Bronchial epithelial cell (primary cell): ENCODE results near the gene TAC3. TPM values are rescaled to one million over a fixed set of nuclear protein-coding genes. Genes with fewer than 3 reads are reported as not detected.

ENCODE experiments used
- DNase-seq: peaks from one replicate; pipeline ENCODE4 v3.0.0-alpha.2; 2010; ENCODE audit warnings: low read depth
- FAIRE-seq: peaks from 2 replicates; lab custom pipeline; 2011; peaks lifted over from hg19 to GRCh38; lab: Jason Lieb, UNC
- H3K27me3 ChIP-seq: 2 replicates; pipeline ENCODE4 v1.5.1; 2011; ENCODE audit warnings: low read length; ENCODE audit not compliant: control insufficient read depth, insufficient read depth
- H3K36me3 ChIP-seq: 2 replicates; pipeline ENCODE4 v1.5.1; 2011; ENCODE audit warnings: low read length; ENCODE audit not compliant: control insufficient read depth, insufficient read depth
- H3K4me3 ChIP-seq: 2 replicates; pipeline ENCODE4 v1.5.1; 2011; ENCODE audit warnings: mild to moderate bottlenecking, low read depth, low read length, control low read depth
- total RNA-seq: library from RNA; depleted of rRNA; stranded (reverse); fragments of >200 nt; gene quantifications from 2 replicates; pipeline ENCODE4 v1.2.1, GENCODE V29; 2014
- TF ChIP-seq, protein P1 (sequence below): IDR thresholded peaks from 2 replicates; pipeline ENCODE4 v1.5.1; 2011; ENCODE audit warnings: mild to moderate bottlenecking, moderate library complexity, low read length, control low read depth, inconsistent platforms; ENCODE audit not compliant: insufficient read depth, severe bottlenecking

TAC3 gene
- total RNA-seq, 1 donor from 2014 or later = not detected

DNA sequence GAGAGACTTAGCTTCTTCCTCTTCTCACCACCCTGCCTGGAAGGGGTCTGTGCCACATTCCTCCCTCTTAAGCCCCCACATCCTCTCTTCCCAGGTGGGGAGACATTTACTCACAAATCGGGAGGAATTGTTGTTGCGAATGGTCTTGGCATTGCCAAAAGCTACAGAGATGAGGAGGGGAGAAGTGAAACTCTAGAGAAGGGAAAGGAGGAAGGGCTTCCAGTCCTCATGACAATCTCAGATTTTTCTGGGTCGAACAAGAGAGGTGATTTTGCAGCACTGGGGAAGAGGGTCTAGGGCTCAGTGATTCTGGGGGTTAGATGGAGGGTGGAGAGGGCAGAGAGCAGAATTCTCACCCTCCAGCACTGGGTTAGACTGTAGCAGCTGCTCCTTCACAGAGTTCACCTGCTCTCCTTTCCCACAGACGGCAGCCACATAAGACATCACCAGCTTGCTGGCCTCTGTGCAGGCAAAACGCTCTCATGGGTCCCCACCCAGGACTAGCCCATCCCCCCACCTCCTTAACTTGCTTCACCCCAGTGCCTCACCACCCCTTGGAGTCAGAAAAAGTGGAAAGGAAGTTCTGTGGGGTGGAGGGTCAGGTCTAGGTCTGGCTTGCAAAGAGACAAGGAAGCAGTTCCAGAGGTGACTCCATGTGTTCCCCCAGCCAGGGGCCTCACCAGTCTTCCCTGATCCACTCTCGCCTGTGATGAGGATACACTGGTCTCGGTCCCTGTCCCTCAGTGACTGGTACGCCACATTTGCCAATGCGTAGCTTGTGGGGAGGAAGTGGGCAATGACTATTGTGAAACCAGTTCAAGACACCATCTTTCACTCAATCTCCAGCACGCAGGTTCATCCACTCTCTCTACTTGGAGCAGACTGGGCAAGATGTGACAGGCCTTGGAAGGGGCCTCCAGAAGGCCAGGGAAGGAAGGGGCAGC is 30.9 kb upstream of the TAC3 start:
- peaks cover 5% of the 10 kb centered on the region for H3K27me3 ChIP-seq

DNA sequence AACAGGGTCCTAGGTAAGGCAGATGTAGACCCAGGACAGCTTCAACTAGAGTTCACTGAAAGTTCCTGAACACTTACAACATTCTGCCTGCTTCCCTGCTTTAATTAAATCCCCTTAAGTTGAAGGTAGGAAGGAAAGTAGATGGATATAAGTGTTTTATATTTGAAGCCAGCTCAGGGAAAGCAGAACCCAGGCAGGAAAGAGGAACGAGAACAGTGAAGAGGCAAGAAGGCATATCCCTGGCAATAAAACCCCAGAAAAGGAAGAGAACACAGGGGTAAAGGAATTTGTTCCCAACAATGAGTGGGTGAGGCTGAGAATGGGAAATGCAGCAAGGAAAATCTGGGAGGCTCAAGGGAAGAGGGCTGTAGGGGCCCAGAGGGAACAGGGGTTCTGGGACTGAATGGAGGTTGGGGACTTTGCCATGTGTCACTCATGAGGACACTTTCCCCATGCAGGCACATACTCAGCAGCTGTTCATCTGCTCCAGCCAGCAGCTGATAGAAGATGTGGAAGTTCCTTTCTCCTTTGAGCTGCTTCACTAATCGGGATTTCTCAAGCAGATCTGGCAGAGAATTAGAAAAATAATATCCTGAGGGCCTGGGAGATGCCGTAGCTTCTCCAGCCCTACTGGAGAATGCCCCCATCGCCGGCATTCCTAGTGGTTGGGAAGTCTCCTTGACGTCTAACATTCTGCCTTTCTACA is 29.9 kb upstream of the TAC3 start:
- no peak for FAIRE-seq
- H3K36me3 ChIP-seq = no peaks in the 10 kb centered on the region
- H3K4me3 ChIP-seq = no peak overlapping the region
- peaks cover 8% of the 10 kb centered on the region for H3K27me3 ChIP-seq
- no peak for DNase-seq
- TF ChIP-seq, protein P1, sequence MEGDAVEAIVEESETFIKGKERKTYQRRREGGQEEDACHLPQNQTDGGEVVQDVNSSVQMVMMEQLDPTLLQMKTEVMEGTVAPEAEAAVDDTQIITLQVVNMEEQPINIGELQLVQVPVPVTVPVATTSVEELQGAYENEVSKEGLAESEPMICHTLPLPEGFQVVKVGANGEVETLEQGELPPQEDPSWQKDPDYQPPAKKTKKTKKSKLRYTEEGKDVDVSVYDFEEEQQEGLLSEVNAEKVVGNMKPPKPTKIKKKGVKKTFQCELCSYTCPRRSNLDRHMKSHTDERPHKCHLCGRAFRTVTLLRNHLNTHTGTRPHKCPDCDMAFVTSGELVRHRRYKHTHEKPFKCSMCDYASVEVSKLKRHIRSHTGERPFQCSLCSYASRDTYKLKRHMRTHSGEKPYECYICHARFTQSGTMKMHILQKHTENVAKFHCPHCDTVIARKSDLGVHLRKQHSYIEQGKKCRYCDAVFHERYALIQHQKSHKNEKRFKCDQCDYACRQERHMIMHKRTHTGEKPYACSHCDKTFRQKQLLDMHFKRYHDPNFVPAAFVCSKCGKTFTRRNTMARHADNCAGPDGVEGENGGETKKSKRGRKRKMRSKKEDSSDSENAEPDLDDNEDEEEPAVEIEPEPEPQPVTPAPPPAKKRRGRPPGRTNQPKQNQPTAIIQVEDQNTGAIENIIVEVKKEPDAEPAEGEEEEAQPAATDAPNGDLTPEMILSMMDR = no peak

More for the DNA sequence above, 30.9 kb upstream of the TAC3 start:
- Histone ChIP-seq H3K4me3 (no peak overlapping the region), H3K36me3 (no peaks in the 10 kb centered on the region)
- TF ChIP-seq, protein P1 = no peak
- FAIRE-seq (no peak), DNase-seq (no peak)

DNA sequence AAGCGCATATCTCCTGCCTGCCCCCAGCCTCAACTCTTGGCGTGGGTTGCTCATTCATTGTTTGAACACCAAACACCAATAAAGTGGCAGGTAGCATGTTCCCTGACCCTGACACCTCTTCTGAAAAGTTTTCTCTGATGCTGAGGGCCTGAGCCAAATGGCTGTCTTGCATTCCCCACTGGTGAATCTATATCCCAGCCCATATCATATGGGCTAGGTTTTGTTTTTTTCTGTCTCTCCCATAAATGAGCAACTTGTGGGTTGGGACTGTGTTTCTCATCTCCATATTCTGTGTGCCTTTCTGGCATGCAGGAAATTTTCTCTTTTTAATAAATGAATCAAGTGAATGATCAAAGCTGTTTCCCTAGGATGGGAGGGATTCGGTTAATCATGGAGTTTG is 28.6 kb upstream of the TAC3 start:
- Histone ChIP-seq H3K36me3 (no peaks in the 10 kb centered on the region), H3K4me3 (no peak overlapping the region), H3K27me3 (peaks cover 10% of the 10 kb centered on the region)
- FAIRE-seq (no peak), DNase-seq (no peak)
- TF ChIP-seq, protein P1 = no peak

DNA sequence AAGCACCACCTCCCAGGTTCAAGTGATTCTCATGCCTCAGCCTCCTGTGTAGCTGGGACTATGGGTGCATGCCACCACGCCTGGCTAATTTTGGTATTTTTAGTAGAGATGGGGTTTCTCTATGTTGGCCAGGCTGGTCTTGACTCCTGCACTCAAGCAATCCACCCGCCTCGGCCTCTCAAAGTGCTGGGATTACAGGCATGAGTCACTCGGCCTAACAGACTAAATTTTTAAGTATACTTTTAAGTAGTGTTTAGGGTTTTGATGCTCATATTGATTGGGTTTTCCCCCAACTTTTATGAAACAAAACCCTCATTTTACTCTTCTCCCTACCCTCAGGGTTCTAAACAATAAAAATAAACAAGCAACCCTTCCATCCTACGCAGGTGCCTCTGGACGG is 28.1 kb upstream of the TAC3 start:
- FAIRE-seq (no peak), DNase-seq (no peak)
- Histone ChIP-seq H3K36me3 (no peaks in the 10 kb centered on the region), H3K4me3 (no peak overlapping the region), H3K27me3 (peaks cover 10% of the 10 kb centered on the region)
- TF ChIP-seq, protein P1 = no peak

DNA sequence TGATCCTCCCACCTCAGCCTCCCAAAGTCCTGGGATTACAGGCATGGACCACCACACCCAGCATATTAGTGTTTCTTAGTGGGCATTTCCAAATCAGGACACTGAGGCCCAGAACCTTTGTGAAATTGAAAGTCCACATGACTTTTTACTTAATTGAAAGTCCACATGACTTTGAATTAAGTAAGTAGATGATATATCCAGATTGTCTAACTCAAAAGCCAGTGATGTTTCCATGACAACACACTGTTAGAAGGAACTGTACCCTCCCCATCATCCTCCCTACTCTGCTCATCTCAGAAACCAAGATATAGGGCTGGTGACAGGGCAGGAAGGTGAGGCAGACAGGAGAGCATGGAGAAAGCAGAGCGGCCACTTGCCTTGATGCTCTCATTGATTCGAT is 26.4 kb upstream of the TAC3 start:
- peaks cover 10% of the 10 kb centered on the region for H3K27me3 ChIP-seq
- TF ChIP-seq, protein P1 = no peak
- H3K4me3 ChIP-seq = no peak overlapping the region
- no peaks in the 10 kb centered on the region for H3K36me3 ChIP-seq
- FAIRE-seq = no peak
- no peak for DNase-seq
